ENCODE data around the gene TPD52L1.
A peak's percentile ranks its signal among the peaks of the same experiment; 100 is the strongest.
"Not testable (repeated sequence)": the region's sequence is repeated elsewhere in the genome, so short reads cannot be mapped to it uniquely, and the experiment has no call there.

Gene TPD52L1

DNA sequence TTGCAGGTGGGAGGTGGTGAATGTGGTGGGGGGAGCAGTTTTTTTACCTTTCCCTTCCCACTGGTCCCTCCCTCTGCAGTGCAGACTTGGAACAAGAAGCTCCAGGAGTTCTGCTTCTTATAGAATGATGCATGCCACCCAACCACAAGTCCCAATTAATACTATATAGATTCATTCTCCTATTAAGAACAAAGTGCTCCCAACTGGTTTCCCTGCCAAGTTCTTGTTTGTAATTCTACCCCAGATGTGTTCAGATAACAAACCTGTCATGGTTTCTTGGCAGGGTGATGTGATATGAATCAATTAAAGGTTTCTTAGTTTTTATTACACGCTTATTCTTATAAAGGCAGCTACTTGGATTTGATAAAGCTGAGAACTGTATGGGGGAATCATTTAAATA lies 124.3 kb downstream of the TPD52L1 start:
- no peak for DNase-seq

- no peak for DNase-seq
These were observed 126.4 kb downstream of the TPD52L1 start for GRCh38 chr6:125279961-125280360.

DNA sequence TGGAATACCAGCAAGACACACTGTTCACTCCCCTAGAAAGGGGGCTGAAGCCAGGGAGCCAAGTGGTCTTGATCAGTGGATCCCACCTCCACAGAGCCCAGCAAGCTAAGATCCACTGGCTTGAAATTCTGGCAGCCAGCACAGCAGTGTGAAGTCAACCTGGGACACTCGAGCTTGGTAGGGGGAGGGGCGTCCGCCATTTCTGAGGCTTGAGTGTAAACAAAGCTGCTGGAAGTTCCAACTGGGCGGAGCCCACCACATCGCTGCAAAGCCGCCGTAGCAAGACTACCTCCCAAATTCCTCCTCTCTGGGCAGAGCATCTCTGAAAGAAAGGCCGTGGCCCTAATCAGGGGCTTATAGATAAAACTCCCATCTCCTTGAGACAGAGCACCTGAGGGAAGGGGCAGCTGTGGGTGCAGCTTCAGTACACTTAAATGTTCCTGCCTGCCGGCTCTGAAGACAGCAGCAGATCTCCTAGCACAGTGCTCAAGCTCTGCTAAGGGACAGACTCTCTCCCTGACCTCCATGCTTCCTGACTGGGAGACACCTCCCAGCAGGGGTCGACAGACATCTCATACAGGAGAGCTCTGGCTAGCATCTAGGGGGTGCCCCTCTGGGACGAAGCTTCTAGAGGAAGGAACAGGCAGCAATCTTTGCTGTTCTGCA lies 126.9 kb downstream of the TPD52L1 start:
- not testable (repeated sequence) for DNase-seq

DNA sequence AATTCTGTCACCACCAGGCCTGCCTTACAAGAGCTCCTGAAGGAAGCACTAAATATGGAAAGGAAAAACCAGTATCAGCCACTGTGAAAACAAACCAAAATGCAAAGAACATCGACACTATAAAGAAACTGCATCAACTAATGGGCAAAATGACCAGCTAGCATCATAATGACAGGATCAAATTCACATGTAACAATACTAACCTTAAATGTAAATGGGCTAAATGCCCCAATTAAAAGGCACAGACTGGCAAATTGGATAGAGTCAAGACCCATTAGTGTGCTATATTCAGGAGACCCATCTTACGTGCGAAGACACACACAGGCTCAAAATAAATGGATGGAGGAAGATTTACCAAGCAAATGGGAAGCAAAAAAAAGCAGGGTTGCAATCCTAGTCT lies 128.9 kb downstream of the TPD52L1 start:
- not testable (repeated sequence) for DNase-seq

- DNase-seq = no peak
These were observed 131.8 kb downstream of the TPD52L1 start for GRCh38 chr6:125285353-125285752.

- DNase-seq = no peak
These were observed 132.4 kb downstream of the TPD52L1 start for GRCh38 chr6:125285936-125286335.

- DNase-seq = no peak
These were observed 134.1 kb downstream of the TPD52L1 start for GRCh38 chr6:125287718-125288117.

- no peak for DNase-seq
These were observed 140.0 kb downstream of the TPD52L1 start for GRCh38 chr6:125293587-125293986.

GRCh38 chr6:125294036-125294435 lies 140.5 kb downstream of the TPD52L1 start:
- DNase-seq = no peak

- DNase-seq = peak; percentile 19
These were observed 141.4 kb downstream of the TPD52L1 start for GRCh38 chr6:125294925-125295324.

DNA sequence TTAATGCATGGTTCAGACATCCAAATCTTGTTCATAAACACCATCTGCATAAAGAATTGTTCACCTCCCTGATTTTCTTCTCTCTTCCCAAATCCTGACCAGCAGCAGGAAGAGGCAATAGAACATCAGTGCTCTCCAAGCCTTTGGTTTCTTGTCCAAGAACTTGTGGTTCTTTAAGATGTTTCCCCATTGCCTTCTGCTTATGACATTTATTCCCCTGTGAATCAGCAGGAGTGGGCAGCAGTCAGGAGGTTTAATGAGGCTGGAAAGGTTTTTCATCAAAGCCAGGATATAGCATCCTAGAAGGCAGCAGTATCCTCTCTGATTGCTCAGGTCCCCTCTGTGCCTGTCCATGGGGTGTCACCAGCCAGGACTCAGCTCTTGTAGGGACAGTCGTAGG lies 142.9 kb downstream of the TPD52L1 start:
- DNase-seq = no peak

DNA sequence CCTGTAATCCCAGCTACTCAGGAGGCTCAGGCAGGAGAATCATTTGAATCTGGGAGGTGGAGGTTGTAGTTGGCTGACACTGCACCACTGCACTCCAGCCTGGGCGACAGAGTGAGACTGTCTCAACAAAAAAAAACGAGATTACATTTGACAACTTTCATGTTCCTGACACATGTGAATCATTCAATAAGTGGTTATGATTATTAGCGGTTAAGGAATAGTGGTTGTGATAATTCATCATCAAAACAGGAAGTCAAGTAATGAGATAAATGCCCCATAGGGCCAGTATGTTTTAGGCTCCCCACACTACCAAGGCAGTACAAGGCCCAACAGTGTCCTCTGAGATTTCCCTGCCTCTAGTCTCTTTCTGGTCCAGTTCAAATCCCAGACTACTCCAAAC lies 145.7 kb downstream of the TPD52L1 start:
- no peak for DNase-seq

- DNase-seq = no peak
These were observed 147.4 kb downstream of the TPD52L1 start for GRCh38 chr6:125300992-125301434.

DNA sequence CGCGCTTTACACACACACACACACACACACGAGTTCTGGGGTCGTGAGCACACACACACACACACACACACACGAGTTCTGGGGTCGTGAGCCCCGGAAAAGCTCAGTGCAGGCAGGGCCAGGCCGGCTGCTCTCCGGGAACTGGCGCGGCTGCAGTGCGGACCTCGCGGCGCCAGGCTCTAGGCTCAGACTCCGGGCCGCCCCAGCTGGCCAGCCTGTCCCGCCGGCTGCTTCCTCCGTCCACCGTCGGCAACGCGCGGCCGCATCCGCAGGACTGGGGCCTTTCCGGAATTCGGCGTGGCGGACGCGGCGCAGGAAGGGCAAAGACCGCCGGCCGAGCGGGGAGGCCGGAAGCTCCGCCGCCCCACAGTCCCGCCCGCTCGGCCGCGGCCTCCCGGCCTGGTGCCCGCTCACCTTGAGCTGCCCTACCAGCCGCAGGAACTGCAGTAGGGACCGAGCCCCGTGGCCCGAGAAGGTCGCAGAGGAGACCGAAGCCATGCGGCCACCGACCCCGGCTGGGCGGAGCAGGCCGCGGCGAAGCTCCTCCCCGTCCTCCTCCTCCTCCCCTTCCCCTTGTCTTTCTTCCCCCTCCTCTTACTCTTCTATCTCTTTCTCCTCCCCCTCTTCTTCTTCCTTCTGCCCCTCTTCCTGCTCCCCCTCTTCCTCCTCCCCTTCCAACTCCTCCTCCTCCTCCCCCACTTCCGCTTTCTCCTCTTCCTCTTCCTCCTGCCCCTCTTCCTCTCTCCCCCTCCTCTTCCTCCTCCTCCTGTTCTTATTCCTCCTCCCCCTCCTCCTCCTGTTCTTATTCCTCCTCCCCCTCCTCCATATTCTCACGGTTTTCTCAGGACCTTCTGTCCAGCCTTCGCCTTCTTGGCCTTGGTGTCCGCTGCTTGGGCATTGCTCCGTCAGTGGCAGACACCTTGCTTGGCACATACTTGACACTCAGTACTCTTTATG lies 148.1 kb downstream of the TPD52L1 start, which contains the start of gene HDDC2:
Gene HDDC2 (minus strand): TSS at position 533 of the 957 bp plus-strand sequence. CDS start 35 bp downstream, at position 498.
- peak; percentile 22 for DNase-seq

GRCh38 chr6:125302840-125303511 lies 149.4 kb downstream of the TPD52L1 start:
- DNase-seq = no peak

DNA sequence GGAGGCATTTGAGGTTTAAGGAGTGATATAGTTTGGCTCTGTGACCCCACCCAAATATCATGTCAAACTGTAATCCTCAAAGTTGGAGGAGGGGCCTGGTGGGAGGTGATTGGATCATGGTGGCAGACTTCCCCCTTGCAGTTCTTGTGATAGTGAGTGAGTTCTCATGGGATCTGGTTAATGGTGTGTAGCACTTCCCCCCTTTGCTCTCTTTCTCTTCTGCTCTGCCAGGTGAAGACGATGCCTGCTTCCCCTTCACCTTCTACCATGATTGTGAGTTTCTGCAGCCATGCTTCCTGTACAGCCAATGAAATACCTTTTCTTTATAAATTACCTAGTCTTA lies 149.9 kb downstream of the TPD52L1 start:
- no peak for DNase-seq

GRCh38 chr6:125304970-125305660 lies 151.5 kb downstream of the TPD52L1 start:
- no peak for DNase-seq

DNA sequence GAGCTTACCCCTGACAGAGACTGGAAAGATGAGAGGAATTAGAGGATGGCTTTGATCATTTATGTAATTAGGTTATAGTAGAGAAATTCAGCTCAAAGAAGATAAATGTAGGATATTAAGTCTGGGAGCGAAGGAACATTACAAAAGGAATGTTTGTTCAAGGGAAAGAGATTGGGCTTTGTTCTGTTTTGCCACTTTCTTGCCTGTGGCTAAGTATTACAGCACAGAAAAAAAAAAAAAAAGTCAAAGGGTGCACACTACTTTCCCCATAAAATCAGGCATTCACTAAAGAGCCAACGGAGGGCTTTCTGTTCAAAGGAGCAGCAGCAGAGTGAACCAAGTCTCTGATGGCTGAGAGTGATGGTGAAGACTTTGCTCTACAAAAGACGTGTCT lies 153.2 kb downstream of the TPD52L1 start:
- no peak for DNase-seq

DNA sequence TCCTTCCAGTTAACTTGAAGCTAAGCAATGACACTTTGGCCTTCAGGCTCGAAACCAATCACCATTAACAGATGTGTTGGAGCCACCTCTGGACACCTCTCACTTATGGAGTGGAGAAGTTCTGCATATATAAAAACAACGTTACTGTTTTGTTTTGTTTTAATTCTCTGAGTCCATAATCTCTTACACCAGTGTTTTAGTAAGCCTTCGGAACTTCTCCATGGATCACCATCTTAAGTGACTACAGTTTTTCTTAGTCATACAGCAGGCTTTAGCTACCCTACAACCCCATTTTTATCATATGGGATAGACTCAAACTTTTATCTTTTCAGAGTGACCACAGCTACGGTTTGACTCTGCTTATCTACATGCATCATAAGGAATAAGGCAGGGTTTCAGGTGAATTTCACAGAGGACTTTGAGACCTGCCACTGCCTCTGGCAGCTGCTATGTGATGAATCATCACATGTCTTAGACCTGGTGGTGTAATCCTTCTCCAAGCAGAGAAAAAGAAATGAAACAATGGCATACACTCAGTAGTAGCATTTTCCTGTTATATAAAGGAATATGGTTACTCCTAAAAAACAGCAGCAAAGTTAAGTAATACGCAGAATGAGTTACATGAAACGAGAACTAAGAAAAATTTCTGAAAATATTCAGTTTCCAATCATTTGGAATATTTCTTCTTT lies 153.7 kb downstream of the TPD52L1 start:
- DNase-seq = no peak

GRCh38 chr6:125307964-125308615 lies 154.5 kb downstream of the TPD52L1 start:
- no peak for DNase-seq

DNA sequence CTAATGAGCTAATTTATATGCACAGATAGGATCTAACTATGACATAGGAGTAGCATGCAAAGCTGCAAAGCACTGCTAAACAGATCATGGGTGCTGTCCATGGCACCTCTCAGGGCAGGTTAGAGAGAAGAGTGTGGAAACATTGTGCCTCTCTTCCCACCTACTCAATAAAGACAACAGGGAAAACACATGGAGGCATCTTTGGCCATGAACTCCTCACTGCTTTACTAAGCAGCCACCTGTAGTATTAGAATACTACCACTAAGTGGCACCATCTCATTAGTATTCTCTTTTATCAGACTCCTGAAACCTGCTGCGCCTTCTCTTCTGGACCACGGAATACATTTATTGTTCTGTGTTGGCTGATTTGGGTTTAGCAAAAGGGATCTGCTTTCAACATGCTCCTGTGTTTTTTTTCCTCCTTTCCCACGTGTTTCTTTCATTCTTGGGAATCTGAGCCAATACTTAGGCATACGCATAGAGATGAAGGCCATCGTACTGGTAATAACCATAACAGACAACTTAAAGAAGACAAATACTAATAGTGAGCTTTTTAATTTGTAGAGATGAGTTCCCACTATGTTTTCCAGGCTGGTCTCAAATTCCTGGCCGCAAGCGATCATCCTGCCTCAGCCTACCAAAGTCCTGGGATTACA lies 157.5 kb downstream of the TPD52L1 start:
- DNase-seq = peak; percentile 52
